Activated T-helper 1 cell treated with Interleukin-2 at 50 U/mL for 16 hours (primary cell): ENCODE results near the gene SULT1E1.
"Not testable (repeated sequence)": the region's sequence is repeated elsewhere in the genome, so short reads cannot be mapped to it uniquely, and the experiment has no call there.

Experiments used
- DNase-seq: peaks from one replicate; pipeline ENCODE4 v3.0.0-alpha.2; 2020; ENCODE audit warnings: low read depth

Gene SULT1E1

GRCh38 chr4:69843301-69843700 is 16.6 kb downstream of the SULT1E1 start:
- no peak for DNase-seq

GRCh38 chr4:69838977-69839376 is 21.0 kb downstream of the SULT1E1 start:
- no peak for DNase-seq

- DNase-seq, result no peak
These were observed 23.7 kb downstream of the SULT1E1 start for GRCh38 chr4:69836287-69836686.

GRCh38 chr4:69835766-69836165 is 24.2 kb downstream of the SULT1E1 start:
- DNase-seq, result no peak

GRCh38 chr4:69833251-69833650 is 26.7 kb downstream of the SULT1E1 start:
- no peak for DNase-seq

GRCh38 chr4:69832326-69833030 is 27.5 kb downstream of the SULT1E1 start:
- DNase-seq, result no peak

GRCh38 chr4:69831646-69832325 is 28.2 kb downstream of the SULT1E1 start:
- no peak for DNase-seq

- DNase-seq, result no peak
These were observed 28.7 kb downstream of the SULT1E1 start for GRCh38 chr4:69831270-69831627.

- DNase-seq, result no peak
These were observed 29.2 kb downstream of the SULT1E1 start for GRCh38 chr4:69830560-69831269.

- DNase-seq, result no peak
These were observed 29.8 kb downstream of the SULT1E1 start for GRCh38 chr4:69830192-69830559.

GRCh38 chr4:69829678-69830077 is 30.3 kb downstream of the SULT1E1 start:
- no peak for DNase-seq

GRCh38 chr4:69828828-69829227 is 31.1 kb downstream of the SULT1E1 start:
- DNase-seq, result no peak

- DNase-seq, result not testable (repeated sequence)
These were observed 34.9 kb downstream of the SULT1E1 start for GRCh38 chr4:69825056-69825455.

GRCh38 chr4:69823481-69824186 is 36.3 kb downstream of the SULT1E1 start:
- DNase-seq, result peak; percentile 7

- no peak for DNase-seq
These were observed 36.9 kb downstream of the SULT1E1 start for GRCh38 chr4:69823048-69823447.

GRCh38 chr4:69822198-69822597 is 37.7 kb downstream of the SULT1E1 start:
- DNase-seq, result no peak

GRCh38 chr4:69818060-69818639 is 41.8 kb downstream of the SULT1E1 start:
- DNase-seq, result no peak

- no peak for DNase-seq
These were observed 43.7 kb downstream of the SULT1E1 start for GRCh38 chr4:69816236-69816635.

- no peak for DNase-seq
These were observed 46.3 kb downstream of the SULT1E1 start for GRCh38 chr4:69813628-69814027.

GRCh38 chr4:69811166-69811565 is 48.8 kb downstream of the SULT1E1 start:
- DNase-seq, result no peak

- no peak for DNase-seq
These were observed 59.3 kb downstream of the SULT1E1 start for GRCh38 chr4:69800599-69800998.

- DNase-seq, result no peak
These were observed 60.6 kb downstream of the SULT1E1 start for GRCh38 chr4:69799337-69799736.
